NCI-H187 treated with DMSO at 0.1 percent for 48 hours (cell line): ENCODE results near the gene CFAP210.
"Not testable (repeated sequence)": the region's sequence is repeated elsewhere in the genome, so short reads cannot be mapped to it uniquely, and the experiment has no call there.

ENCODE experiments used
- DNase-seq: peaks from one replicate; lab custom pipeline; 2025; lab: John Stamatoyannopoulos, UW

CFAP210 gene

DNA sequence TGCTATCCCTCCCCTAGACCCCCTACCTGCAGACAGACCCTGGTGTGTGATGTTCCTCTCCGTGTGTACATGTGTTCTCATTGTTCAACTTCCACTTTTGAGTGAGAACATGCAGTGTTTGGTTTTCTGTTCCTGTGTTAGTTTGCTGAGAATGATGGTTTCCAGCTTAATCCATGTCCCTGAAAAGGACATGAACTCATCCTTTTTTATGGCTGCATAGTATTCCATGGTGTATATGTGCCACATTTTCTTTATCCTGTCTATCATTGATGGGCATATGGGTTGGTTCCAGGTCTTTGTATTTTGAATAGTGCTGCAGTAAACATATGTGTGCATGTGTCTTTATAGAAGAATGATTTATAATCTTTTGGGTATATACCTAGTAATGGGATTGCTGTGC lies 78.2 kb downstream of the CFAP210 start:
- DNase-seq, result not testable (repeated sequence)

DNA sequence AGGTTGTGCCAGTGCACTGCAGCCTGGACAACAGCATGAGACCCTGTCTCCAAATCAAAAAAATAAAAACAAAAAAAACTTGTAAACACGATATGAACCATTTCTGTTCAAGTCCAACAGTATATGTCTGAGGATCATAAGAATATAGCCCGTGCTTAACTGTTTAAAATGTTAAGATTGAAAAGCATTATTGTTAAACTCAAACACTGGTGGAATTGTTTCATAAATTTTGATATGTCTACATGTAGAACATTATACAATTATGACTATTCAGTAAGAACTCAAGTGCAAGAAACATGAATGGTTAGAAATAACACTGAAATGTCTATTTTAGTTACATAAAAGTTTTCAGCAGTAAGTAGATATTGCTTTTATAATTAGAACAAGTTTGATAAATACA lies 80.3 kb downstream of the CFAP210 start:
- no peak for DNase-seq

DNA sequence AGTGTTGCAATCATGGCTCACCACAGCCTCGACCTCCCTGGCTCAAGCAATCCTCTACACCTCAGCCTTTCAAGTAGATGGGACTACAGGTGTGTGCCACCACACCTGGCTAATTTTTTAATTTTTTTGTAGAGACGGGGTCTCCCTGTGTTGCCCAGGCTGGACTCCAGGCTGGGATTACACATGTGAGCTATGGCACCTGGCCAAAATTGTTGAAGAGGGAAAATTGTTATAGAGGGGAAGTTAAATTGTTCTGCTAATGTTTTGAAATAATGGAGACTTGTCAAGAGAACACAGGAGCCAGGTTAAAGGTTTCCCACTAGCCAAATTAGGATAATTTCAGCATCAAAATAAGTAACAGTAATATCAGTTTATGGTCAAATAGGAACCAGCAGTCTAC lies 84.9 kb downstream of the CFAP210 start:
- DNase-seq, result no peak

DNA sequence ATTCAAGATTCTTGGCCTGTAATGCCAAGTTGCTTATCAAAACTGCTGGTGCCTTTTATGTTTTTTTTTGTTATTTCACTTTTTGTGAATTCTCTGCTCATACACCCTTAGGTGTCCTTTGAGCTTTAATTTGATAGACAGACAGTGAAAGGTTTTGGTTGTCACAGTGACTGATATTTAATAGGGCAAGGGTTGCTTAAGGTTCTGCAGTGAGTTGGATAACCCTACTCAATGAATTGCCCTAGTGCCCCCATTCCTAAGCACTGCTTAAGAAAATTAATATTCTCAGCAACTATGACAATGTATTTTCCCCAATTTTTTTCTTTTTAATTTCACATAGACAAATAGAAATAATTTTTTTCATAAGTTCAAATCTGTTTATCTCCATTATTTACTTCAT lies 94.6 kb downstream of the CFAP210 start:
- DNase-seq, result no peak

DNA sequence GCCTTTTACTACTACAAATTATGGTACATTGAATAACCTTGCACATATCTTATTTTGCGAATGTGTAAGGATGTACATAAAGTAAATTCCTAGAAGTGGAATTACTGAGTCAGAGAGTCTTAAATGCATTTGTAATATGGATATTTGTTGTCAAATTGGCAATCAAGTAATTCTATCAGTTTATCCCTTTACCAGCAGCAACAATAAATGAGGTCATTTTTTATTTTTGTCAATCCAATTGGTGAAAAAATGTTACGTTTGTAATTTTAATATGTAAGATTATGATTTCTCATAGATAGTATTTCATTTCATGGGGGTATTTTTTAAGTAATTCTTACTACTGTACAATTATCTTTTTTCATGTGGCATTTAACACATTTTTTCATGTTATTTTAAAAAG lies 95.2 kb downstream of the CFAP210 start:
- DNase-seq, result no peak

DNA sequence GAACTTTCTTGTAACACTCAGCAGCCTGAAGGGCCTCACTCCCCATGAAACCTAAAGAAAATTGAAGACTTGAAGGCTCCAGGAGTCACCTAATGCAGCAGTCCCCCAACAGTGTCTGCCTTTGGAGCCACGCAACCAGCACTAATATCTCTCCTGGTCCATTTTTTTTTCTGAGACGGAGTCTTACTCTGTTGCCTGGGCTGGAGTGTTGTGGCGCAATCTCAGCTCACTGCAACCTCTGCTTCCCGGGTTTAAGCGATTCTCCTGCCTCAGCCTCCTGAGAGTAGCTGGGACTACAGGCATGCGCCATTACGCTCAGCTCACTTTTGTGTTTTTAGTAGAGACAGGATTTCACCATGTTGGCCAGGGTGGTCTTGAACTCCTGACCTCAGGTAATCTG lies 97.7 kb downstream of the CFAP210 start:
- DNase-seq, result not testable (repeated sequence)
